HS-5 (cell line): ENCODE results near the gene BCO2.
A peak's percentile ranks its signal among the peaks of the same experiment; 100 is the strongest.
"Not testable (repeated sequence)": the region's sequence is repeated elsewhere in the genome, so short reads cannot be mapped to it uniquely, and the experiment has no call there.

Experiments used
- DNase-seq: peaks from one replicate; pipeline ENCODE4 v3.0.0-alpha.2; 2012; ENCODE audit warnings: low read depth

The BCO2 gene

DNA sequence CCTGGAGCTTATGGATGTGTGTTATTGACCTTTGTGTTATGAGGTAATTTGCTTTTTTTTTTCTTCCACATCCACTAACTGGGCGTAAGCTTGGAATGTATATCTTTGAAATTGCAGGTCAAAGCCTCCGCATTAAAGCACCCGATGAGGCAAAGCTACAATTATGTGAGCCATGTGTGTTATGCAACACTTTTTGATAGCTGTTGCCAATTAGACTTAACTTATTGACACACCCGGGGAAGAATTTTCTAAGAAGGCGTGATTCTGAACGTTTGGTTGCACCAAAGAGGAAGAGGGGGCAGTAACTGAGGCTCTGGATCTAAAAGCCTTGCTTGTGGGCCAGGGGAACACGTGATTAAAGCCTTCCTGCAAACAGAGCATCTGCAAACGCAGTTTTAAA is 8.8 kb upstream of the BCO2 start:
- peak; percentile 61 for DNase-seq

DNA sequence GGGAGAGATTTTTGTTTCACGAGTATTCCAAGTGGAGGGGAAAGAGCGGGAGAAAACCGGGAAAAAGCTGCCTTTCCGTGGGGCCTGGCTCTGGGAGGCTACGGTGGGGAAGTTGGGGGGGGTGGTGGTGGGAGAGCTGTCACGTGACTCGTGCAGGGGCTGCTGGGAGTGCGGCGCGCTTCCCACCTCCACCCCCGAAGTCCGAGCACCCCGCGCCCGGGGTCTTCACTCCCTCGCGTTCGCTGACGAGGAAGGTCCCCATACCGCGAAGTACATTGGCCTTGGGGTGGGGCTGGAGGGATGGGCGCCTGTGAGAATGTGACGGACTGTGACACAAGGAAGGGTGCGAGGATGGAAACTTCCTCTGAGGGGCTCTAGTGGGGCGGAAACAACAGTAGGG is 8.2 kb upstream of the BCO2 start, which contains the start of gene TEX12:
Gene TEX12 (plus strand): TSS at position 228 of the 400 bp plus-strand sequence. CDS start 1,897 bp downstream, outside the sequence.
- no peak for DNase-seq

DNA sequence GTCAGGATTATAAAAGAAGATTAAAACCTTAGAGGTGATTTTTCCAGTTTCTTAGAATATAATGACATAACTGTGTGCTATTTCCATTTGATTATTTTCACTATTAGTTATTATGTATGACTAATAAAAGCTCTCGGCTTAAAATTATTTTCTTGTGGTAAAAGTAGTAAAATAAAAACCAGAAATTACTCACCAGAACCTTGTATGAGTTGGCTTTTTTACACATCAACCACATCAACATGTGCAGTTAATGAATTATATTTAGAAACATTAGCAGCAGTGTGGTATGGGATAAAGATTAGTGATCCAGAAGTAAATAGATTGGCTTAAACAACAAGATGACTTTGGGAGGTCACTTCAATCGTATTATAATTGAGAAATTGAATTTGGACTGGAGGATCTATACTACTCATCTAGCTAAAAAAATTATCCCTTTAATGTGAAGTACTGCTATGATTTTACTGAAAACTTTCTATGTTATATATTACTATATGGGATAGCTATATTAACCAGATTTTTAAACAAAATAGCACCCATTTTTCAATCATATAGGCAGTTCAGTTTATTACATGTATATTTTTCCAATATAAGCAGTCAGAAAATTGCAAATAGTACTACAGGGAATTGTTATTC is 2.8 kb upstream of the BCO2 start:
- no peak for DNase-seq

DNA sequence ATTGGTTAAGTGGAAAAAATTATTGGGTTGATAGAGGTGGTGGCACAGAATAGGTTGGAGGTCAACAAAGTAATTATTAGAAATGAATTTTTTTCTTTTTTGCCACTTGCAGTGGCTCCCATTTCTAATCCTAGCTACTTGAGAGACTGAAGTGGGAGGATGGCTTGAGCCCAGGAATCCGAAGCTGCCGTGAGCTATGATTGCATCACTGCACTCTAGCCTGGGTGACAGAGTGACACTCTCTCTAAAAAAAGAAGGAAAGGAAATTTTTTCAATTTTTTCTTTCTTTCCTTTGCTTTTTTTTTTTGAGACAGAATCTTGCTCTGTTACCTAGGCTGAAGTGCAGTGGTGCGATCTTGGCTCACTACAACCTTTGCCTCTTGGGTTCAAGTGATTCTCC is 2.2 kb upstream of the BCO2 start:
- no peak for DNase-seq

DNA sequence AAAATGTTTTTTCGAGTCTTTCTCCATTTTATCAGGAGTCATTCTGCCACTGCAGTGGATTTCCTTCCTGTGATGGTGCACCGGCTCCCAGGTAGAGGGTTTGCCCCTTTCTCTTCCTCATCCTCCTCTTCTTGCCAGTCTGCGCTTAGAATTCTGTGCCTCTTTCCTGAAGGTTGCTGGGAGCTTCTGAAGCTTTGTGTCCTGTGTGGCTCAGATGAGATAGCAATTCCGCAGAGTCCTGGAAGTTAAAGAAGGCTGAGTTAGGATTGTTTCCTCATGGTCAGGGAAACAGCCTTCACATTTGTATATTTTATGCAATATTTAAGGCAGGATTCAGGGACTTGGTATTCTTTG is 264 bp downstream of the BCO2 start:
- DNase-seq = no peak

DNA sequence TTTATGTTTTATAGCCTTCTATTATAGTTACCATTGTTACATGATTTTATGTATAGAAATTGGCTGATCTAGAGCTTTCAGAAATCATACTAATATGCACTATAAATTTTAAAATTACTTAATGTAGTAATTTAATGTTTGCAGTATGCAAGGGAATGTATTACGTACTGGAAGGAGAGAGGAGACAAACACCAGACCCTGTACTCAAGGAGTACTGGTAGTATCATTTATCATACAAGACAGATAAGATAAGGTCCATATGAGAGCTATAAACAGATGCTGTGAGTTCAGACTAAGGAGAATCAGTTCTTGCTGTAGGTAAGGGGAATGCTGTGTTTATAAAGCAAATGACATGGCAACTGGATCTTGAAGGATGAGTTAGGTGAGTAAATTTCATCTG is 765 bp downstream of the BCO2 start:
- no peak for DNase-seq

DNA sequence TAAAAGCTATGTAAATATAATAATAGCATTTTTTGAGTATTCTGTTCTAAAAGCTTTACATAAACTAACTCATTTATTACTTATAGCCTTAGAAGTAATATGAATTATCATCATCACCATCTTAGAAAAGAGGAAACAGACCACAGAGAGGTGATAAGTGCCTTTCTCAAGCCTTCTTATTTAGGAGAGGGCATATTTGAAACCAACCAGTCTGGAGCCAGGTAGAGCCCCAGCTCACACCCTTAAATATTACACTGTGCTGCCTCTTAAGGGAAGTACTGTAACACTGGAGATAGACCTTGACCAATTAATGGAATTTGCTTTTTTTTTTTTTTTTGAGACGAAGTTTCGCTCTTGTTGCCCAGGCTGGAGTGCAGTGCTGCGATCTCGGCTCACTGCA is 2.3 kb downstream of the BCO2 start:
- DNase-seq = no peak

DNA sequence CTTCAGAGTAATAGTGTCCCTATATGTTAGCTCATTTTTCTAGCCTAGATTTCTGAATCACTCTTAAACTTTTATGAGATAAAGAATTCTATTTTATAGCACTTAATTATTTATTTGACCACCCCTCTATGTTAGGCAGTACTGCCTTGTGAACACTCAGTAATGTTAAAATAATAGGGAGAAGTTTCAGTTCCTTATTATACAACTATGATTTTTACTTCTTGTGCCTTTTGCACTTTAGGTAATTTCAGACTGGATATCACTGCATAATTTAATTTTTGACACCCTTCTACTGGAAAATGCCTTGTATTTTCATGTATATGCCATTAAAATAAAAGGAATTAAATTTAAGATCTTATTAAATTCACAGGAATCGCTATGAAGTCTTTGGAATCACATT is 3.1 kb downstream of the BCO2 start:
- no peak for DNase-seq

DNA sequence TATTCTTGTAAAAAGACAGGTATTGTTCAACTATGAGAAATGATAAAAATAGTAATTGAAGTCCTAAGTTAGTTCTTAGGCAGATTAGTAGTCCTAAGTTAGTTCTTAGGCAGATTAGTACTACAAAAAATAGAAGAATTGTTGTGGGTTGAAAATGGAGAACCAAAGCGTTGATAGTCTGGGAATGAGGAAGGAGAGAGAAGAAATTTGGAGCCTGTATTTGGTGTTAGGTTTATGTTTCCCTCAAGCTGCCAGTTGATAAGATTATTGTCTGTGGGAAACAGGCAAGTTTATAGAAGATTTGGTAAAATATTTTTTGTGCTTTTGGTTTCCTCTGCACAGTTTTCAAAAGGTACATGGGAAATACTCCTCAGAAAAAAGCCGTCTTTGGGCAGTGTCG is 3.6 kb downstream of the BCO2 start:
- DNase-seq = no peak

DNA sequence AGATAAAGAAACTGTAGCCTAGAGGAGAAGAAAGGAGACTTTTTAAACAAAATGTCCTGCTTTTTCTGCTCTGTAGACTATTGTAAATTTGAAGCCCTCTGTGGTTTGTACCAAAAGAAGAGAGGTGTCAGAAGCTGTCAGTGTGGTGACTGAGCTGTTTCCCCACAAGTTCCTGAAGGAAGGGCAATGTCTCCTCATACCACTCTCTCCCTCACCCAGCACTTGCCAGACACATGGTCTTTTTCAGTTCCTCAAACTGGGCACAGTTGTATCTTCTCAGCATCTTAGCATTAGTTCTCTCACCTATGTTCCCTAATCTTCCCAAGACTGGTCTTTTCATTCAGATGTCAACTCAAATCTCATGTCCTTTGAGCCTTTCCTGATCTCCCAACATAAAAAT is 4.3 kb downstream of the BCO2 start:
- no peak for DNase-seq

DNA sequence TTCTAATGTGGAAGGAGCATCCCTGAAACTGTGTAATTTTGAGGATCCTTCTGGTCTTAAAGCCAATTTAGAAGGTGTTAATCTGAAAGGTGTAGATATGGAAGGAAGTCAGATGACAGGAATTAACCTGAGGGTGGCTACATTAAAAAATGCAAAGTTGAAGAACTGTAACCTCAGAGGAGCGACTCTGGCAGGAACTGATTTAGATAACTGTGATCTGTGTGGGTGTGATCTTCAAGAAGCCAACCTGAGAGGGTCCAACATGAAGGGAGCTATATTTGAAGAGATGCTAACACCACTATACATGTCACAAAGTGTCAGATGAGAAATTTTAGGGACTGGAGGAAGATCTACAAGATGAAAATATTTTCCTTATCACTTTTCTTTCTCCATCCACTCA is 7.6 kb downstream of the BCO2 start:
- no peak for DNase-seq

DNA sequence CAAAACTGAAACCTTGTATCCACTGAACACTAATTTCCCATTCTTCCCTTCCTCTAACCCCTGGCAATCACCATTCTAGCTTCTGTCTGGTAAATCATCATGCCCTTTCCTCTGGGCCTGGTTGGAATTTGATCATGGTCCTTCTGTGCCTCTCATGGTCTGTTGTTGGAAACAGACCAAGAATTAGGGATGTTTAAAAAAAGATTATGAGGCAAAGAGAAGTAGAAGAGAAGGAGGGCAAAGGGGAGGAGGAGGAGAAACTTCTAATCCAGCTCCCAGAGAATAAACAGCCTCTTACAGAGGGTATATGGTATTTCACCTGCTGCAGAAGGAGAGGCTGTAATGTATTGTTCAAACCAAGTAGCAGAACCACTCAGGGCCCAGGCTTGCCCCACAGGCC is 10.6 kb downstream of the BCO2 start:
- no peak for DNase-seq

DNA sequence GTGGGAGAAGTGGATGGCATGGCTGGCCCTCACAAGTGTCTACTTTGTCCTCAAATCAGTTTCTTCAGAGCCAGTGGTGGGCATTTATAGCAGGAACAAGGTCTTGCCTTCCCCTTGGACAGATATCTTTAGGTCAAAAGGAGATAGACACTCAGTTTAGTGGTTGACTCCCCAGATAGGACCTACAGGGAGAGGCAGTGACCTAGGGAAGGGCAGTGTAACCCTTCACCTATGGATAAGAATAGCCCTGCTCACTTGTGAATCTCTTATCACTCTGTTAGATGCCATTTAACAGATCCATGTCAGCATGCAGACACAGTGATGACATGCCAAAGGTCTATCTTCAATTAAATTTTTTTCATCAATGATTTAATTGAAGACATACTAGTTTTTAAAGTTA is 11.0 kb downstream of the BCO2 start:
- DNase-seq = no peak

DNA sequence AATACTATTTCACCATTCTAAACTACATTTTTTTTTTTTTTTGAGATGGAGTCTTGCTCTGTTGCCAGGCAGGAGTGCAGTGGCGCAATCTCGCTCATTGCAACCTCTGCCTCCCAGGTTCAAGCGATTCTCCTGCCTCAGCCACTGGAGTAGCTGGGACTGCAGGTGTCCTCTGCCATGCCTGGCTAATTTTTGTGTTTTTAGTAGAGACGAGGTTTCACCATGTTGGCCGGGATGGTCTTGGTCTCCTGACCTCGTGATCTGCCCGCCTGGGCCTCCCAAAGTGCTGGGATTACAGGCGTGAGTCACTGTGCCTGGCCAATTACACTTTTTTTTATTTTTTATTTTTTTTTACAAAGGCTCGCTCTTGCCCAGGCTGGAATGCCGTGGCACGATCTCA is 19.8 kb downstream of the BCO2 start:
- not testable (repeated sequence) for DNase-seq

DNA sequence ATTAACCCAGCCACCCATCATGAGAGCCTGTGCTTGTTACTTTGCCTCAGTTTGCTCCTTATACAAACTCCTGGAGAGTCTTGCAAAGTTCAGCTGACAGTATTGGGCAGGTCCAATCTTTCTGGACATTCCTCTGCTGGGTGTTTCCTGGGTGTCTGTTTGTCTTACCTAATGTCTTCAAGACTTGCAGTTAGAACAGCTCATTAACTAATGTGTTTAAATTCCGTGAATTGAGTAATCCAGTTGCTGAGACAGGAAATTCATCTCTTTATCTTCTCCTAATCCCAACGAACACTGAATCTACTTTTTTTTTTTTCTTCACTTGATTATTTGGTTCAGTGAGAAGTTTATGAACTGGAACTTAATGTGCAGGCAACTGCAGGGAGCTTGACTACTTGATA is 20.6 kb downstream of the BCO2 start:
- no peak for DNase-seq

DNA sequence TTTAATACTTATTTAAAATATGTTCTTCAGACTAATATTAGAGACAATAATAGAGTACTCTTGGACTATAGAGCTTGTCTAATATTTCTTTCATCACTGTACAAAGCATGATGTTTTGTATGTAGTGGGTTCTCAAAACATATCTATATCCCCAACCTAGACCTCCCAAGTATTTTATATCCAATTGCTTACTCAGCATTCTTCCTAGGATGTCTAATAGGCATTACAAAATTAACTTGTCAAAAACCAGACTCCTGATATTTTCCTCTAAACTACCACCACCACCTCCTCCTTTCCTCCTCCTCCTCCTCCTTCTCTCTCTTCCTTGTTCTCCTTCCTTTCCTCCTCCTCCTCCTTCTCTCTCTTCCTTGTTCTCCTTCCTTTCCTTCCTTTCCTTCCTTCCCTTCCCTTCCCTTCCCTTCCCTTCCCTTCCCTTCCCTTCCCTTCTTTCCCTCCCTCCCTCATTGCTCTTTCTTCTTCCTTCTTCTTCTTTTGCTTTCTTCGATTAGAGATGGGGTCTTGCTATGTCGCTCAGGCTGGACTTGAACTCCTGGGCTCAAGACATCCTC is 21.3 kb downstream of the BCO2 start:
- no peak for DNase-seq

DNA sequence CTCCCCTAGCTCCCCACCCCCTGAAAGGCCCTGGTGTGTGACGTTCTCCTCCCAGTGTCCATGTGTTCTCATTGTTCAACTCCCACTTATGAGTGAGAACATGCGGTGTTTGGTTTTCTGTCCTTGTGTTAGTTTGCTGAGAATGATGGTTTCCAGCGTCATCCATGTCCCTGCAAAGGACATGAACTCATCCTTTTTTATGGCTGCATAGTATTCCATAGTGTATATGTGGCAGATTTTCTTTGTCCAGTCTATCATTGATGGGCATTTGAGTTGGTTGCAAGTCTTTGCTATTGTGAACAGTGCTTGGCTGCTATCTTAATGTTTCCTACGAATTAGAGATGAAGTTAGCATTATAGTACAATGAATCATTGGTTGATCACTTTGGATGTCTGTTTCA is 23.8 kb downstream of the BCO2 start:
- DNase-seq = not testable (repeated sequence)

DNA sequence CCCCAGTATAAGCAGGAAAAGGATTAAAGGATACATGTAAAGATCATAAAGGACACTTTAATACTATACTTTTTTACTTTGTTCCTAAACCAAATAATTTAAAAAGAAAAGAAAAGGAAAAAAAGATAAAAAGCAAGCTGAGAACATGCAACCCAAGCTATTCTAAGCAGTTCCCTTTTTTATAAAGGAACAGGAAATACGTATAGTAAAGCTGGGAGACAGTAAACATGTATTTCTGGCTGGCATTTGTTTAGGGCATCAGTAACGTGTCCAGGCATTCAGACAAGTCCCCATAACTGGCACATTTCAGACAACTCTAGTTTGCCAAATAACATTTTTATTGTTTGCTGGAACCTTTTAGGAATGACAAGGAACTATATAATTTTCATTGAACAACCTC is 24.9 kb downstream of the BCO2 start:
- DNase-seq = no peak

DNA sequence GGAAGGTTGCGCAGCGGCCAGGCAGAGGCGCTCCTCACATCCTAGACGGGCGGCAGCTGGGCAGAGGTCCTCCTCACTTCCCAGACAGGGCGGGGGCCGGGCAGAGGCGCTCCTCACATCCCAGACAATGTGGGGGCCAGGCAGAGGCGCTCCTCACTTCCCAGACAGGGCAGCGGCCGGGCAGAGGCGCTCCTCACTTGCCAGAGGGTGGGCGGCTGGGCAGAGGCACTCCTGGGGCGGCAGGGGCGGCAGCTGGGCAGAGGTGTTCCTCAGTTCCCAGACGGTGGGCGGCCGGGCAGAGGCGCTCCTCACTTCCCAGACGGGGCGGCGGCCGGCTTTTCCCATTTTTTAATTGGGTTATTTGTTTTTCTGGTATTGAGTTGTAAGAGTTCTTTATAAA is 30.8 kb downstream of the BCO2 start:
- DNase-seq = no peak

DNA sequence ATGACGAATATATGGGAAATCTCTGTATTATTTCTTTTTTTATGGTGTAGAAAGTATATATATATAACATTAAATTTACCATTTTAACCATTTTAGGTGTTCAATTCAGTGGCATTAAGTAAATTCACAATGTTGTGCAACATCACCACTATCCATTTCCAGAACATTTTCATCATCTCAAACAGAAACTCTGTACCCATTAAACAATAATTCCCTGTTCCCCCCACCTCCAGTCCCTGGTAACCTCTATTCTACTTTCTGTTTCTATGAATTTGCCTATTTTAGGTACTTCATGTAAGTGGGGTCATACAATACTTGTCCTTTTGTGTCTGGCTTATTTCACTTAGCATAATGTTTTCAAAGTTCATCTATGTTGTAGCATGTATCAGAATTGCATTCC is 35.6 kb downstream of the BCO2 start:
- DNase-seq = no peak

DNA sequence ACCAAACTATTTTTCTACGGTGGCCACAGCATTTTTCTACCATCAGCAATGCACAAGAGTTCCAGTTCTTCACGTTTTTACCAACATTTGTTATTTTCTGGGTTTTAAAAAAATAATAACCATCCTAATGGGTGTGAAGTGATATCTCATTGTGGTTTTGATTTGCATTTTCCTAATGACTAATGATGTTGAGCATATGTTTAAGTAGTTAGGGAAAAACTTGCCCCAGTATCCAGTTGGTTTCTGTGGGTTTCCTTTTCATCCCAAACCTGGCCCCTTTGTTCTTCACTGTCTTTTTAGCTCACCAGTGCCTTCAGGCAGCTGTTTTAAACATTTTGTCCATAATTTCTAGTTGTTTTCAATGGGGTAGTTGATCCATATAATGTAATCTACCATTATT is 36.2 kb downstream of the BCO2 start:
- no peak for DNase-seq

DNA sequence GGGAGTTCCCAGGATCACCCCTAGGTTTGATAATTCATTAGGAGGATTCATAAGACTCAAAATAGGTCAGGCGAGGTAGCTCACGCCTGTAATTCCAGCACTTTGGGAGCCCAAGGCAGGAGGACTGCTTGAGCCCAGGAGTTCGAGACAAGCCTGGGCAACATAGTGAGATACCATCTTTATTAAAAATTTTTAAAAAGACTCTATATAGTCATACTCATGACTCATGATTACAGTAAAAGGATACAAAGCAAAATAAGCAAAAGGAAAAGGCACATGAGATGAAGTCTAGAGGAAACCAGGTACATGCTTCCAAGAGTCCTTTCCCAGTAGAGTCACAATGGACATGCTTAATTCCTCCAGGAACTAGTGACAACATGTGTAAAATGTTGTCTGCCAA is 37.0 kb downstream of the BCO2 start:
- no peak for DNase-seq

DNA sequence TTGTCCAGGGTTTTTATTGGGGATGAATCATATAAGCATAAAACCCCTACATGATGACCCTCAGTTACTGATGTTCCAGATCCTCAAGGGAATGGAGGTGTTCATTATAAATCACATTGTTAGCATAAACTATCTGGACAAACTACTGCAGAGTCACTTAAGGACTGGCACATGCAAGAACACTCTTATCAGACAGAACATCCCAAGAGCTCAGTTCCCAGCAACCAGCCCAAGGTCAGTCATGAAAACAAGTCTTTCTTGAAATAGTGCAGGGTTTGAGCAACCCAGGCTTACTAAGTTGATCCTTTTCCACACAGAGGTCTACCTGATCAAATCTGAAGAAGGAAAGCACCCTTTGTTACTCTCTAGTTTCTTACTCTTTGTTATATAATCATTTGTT is 37.4 kb downstream of the BCO2 start:
- DNase-seq = no peak

DNA sequence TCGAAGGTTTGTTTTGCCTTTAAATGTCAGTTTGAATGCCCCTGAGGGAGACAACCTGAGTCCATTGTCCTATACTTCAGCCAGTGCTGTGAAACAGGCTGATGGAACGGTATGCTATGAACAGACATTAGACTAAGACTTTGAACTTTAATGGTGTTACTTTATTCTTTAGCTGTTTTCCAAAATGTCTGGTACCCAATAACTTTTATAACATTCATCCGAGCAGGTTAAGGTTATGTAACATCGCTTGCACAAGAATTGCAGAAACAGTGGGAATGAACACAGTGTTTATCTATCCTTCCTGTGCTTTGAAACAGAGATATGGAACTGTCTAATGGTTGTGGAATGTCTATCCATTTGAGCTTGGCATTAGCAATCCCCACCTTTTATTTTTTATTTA is 38.4 kb downstream of the BCO2 start:
- DNase-seq = no peak

DNA sequence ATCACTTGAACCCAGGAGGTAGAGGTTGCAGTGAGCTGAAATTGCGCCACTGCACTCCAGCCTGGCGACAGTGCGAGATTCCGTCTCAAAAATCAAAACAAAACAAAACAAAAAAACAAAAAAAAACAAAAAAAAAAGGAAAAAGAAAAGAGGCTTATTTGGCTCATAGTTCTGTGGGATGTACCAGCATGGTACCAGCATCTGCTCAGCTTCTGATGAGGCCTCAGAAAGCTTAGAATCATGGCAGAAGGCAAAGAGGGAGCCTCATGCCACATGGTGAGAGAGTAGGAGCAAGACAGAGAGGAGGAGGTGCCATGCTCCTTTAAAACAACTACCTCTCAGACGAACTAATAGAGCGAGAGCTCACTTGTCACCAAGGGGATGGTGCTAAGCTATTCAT is 40.3 kb downstream of the BCO2 start:
- no peak for DNase-seq
